SU-DHL-6 (cell line): ENCODE results near the gene P3H3.
"Not testable (repeated sequence)": the region's sequence is repeated elsewhere in the genome, so short reads cannot be mapped to it uniquely, and the experiment has no call there.

ENCODE experiments used
- EZH2phosphoT487 ChIP-seq: fragments of 200-600 bp; sonication (generic), shearing (Covaris generic); conservative IDR thresholded peaks from 2 replicates; pipeline ENCODE4 v1.6.1; 2018; ENCODE audit warnings: mild to moderate bottlenecking, antibody characterized with exemption, low read length, moderate library complexity, mixed read lengths
- TF ChIP-seq, protein P1 (sequence below): fragments of 200-600 bp; sonication (generic); IDR thresholded peaks from one replicate; pipeline ENCODE4 v1.5.1; 2017; ENCODE audit warnings: antibody characterized with exemption, mild to moderate bottlenecking, low read length, moderate library complexity; ENCODE audit not compliant: insufficient read depth, poor library complexity, severe bottlenecking

DNA sequence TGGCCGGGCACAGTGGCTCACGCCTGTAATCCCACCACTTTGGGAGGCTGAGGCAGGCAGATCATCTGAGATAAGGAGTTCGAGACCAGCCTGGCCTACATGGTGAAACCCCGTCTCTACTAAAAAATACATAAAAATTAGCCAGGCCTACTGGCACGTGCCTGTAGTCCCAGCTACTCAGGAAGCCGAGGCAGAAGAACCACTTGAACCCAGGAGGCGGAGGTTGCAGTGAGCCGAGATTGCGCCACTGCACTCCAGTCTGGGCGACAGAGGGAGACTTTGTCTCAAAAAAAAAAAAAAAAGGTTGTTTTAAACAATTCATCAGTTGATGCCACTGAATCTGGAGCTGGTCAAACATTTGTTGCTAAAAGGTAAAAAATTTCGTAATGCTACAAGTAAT, 51.6 kb downstream of the P3H3 start:
- TF ChIP-seq, protein P1, sequence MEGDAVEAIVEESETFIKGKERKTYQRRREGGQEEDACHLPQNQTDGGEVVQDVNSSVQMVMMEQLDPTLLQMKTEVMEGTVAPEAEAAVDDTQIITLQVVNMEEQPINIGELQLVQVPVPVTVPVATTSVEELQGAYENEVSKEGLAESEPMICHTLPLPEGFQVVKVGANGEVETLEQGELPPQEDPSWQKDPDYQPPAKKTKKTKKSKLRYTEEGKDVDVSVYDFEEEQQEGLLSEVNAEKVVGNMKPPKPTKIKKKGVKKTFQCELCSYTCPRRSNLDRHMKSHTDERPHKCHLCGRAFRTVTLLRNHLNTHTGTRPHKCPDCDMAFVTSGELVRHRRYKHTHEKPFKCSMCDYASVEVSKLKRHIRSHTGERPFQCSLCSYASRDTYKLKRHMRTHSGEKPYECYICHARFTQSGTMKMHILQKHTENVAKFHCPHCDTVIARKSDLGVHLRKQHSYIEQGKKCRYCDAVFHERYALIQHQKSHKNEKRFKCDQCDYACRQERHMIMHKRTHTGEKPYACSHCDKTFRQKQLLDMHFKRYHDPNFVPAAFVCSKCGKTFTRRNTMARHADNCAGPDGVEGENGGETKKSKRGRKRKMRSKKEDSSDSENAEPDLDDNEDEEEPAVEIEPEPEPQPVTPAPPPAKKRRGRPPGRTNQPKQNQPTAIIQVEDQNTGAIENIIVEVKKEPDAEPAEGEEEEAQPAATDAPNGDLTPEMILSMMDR: not testable (repeated sequence)
- TF ChIP-seq EZH2phosphoT487: not testable (repeated sequence)
